NT2/D1 (cell line): ENCODE measurements around the gene ITPKB.

Experiments used
- SUZ12 ChIP-seq: IDR thresholded peaks from 2 replicates; pipeline ENCODE4 v1.6.1; 2011; ENCODE audit not compliant: insufficient read length, insufficient read depth; ENCODE audit errors: extremely low read depth
- ZNF274 ChIP-seq: IDR thresholded peaks from 2 replicates; pipeline ENCODE4 v1.6.1; 2011; ENCODE audit warnings: mild to moderate bottlenecking, low read depth, low read length

DNA sequence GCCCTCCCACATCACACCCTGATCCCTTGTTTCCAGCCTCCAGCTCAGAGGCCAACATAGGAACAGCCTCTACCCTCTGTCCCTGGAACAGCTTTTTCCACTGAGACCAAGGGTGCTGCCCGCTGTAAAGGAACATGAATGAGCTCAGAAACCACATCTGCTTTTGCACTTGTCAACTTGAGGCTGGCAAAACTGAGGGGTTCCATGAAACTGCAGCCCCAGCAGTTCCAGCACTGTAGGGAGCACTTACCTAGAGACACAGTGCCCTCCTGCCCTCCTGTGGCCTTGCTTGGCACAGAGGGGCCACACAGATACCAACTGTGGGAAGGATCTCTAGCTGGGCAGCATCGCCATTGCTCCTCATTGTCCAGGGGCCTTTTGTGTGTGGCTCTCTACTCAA lies 51.7 kb downstream of the ITPKB start:
- TF ChIP-seq ZNF274, result no peak
- no peak for TF ChIP-seq SUZ12
